B cell (primary cell): ENCODE results near the gene PTPRN2. TPM values are rescaled to one million over a fixed set of nuclear protein-coding genes. Genes with fewer than 3 reads are reported as not detected.

Source experiments
- ATAC-seq: fragments of 200-7000 bp; cut with Tn5 transposase; one replicate; pipeline ENCODE4 v1.10.0; 2021; ENCODE audit warnings: low read depth, mild to moderate bottlenecking, moderate number of reproducible peaks, moderate library complexity
- CTCF ChIA-PET: fragments of 350-600 bp; sonication (Branson Sonifier 250); formaldehyde crosslinking; loops from one replicate; lab custom pipeline; 2021; ENCODE audit warnings: antibody characterized with exemption, inconsistent platforms; lab: Charles Lee
- POLR2A ChIA-PET: fragments of 350-600 bp; sonication (Branson Sonifier 250); formaldehyde crosslinking; loops from one replicate; lab custom pipeline; 2021; ENCODE audit warnings: antibody characterized with exemption; lab: Charles Lee
- DNase-seq: peaks from one replicate; pipeline ENCODE4 v3.0.0; 2013
- H2AFZ ChIP-seq: 2 replicates; pipeline ENCODE4 v1.6.1; 2012; ENCODE audit warnings: mild to moderate bottlenecking, low read depth, low read length; ENCODE audit not compliant: insufficient read depth, poor library complexity, severe bottlenecking
- H3K27ac ChIP-seq, 2 donors: 1 replicate in 1 of 2; 2 replicates in 1 of 2; pipeline ENCODE4 v1.5.1; 2012 to 2013; ENCODE audit warnings: low read length in 2 of 2, mild to moderate bottlenecking in 2 of 2, moderate library complexity in 1 of 2
- H3K27me3 ChIP-seq, 4 experiments: fragments of 200-600 bp in 1 of 4; sonication (generic) in 1 of 4; replicated peaks in 1 of 4; 1 replicate in 2 of 4; 2 replicates in 2 of 4; pipeline versions ENCODE4 v1.6.1 to v1.7.0; 2013 to 2016; ENCODE audit warnings: low read length in 3 of 4, mild to moderate bottlenecking in 2 of 4, mixed read lengths in 1 of 4, moderate library complexity in 1 of 4; ENCODE audit not compliant: insufficient read depth in 4 of 4, control insufficient read depth in 3 of 4; ENCODE audit errors: control extremely low read depth in 1 of 4
- H3K36me3 ChIP-seq, 2 experiments: replicated peaks in 1 of 2; 1 replicate in 1 of 2; 2 replicates in 1 of 2; pipeline versions ENCODE4 v1.6.1 to v1.7.1; 2013; ENCODE audit warnings: low read length in 1 of 2; ENCODE audit not compliant: insufficient read depth in 2 of 2, control insufficient read depth in 1 of 2; ENCODE audit errors: control extremely low read depth in 1 of 2, extremely low read depth in 1 of 2
- H3K4me1 ChIP-seq, 2 donors: fragments of 200-600 bp in 1 of 2; sonication (generic) in 1 of 2; 1 replicate in 1 of 2; 2 replicates in 1 of 2; pipeline versions ENCODE4 v1.5.1 to v1.6.1; 2013 to 2017; ENCODE audit warnings: low read length in 2 of 2; ENCODE audit not compliant: control insufficient read depth in 2 of 2, insufficient read depth in 2 of 2
- H3K4me2 ChIP-seq: replicated peaks from 2 replicates; pipeline ENCODE3; 2012; ENCODE audit warnings: mild to moderate bottlenecking, low read depth, low read length; ENCODE audit not compliant: poor library complexity, severe bottlenecking
- H3K4me3 ChIP-seq, 5 experiments: fragments of 200-600 bp in 1 of 5; sonication (generic) in 1 of 5; 1 replicate in 3 of 5; 2 replicates in 2 of 5; pipeline versions ENCODE4 v1.5.1 to v1.7.0; 2011 to 2016; ENCODE audit warnings: low read length in 4 of 5, mild to moderate bottlenecking in 4 of 5, low read depth in 2 of 5, control low read depth in 1 of 5, moderate library complexity in 1 of 5; ENCODE audit not compliant: insufficient read depth in 1 of 5; ENCODE audit errors: control extremely low read depth in 1 of 5, extremely low read depth in 1 of 5
- H3K79me2 ChIP-seq: fragments of 200-600 bp; sonication (generic); one replicate; pipeline ENCODE4 v1.6.0; 2016; ENCODE audit warnings: low read length; ENCODE audit not compliant: control insufficient read depth, insufficient read depth
- H3K9ac ChIP-seq: fragments of 200-600 bp; sonication (generic); 2 replicates; pipeline ENCODE4 v1.6.1; 2017; ENCODE audit warnings: mild to moderate bottlenecking, low read length, moderate library complexity
- H3K9me3 ChIP-seq, 3 donors: one replicate each; pipeline versions ENCODE4 v1.6.1 to v1.7.1; 2013; ENCODE audit warnings: low read length in 2 of 3; ENCODE audit not compliant: control insufficient read depth in 2 of 3, insufficient read depth in 1 of 3; ENCODE audit errors: control extremely low read depth in 1 of 3
- H4K20me1 ChIP-seq: 2 replicates; pipeline ENCODE4 v1.6.0; 2012; ENCODE audit warnings: mild to moderate bottlenecking, low read length; ENCODE audit not compliant: insufficient read depth, control insufficient read depth, poor library complexity, severe bottlenecking
- H3K27ac Mint-ChIP-seq: one replicate; pipeline ENCODE4 v1.8.0; 2021; ENCODE audit warnings: mixed read lengths
- H3K27me3 Mint-ChIP-seq: one replicate; pipeline ENCODE4 v1.8.0; 2021; ENCODE audit warnings: mixed read lengths
- H3K4me1 Mint-ChIP-seq: one replicate; pipeline ENCODE4 v1.8.0; 2021; ENCODE audit warnings: mixed read lengths
- H3K4me3 Mint-ChIP-seq: one replicate; pipeline ENCODE4 v1.8.0; 2021; ENCODE audit warnings: mixed read lengths
- H3K9me3 Mint-ChIP-seq: one replicate; pipeline ENCODE4 v1.8.0; 2022; ENCODE audit warnings: mixed read lengths; ENCODE audit not compliant: insufficient read depth
- CTCF ChIP-seq: fragments of 200-600 bp; IDR thresholded peaks from one replicate; pipeline ENCODE4 v1.8.0; 2022; ENCODE audit warnings: antibody characterized with exemption, mild to moderate bottlenecking
- EZH2 ChIP-seq: IDR thresholded peaks from 2 replicates; pipeline ENCODE4 v1.6.1; 2012; ENCODE audit warnings: borderline replicate concordance, low read depth, mild to moderate bottlenecking, moderate library complexity, low read length; ENCODE audit not compliant: insufficient read depth, poor library complexity, severe bottlenecking
- WGBS: methylation state at CpG from one replicate; pipeline ENCODE4 v1.1.5; 2013; ENCODE audit warnings: missing lambda C conversion rate; ENCODE audit not compliant: insufficient coverage; 5-methylcytosine and 5-hydroxymethylcytosine counted together
- intact Hi-C: fragments of 100-400 bp; cut with micrococcal nuclease; formaldehyde crosslinking; loops from one replicate; pipeline ENCODE4 v1.10.0; 2022
- polyA plus RNA-seq: library from polyadenylated mRNA; depleted of rRNA; stranded (reverse); fragments of >200 nt; gene quantifications from 2 replicates; pipeline ENCODE4 v1.2.3, GENCODE V29; 2012
- total RNA-seq, 2 donors: library from RNA; stranded (reverse); fragments of 120-200 nt in 1 of 2; gene quantifications; 1 replicate in 1 of 2; 2 replicates in 1 of 2; pipeline versions ENCODE4 v1.2.3 to v1.2.4, GENCODE V29; 2013 to 2022

Gene PTPRN2
- total and polyA plus RNA-seq, 2 donors (not counting 1 experiment from before 2014, with no cell fraction given), result 2.0 to 5.0 TPM

- Mint-ChIP-seq H3K27me3 (no peaks in the 10 kb centered on the region), H3K4me3 (no peak overlapping the region), H3K9me3 (no peaks in the 10 kb centered on the region), H3K4me1 (no peaks in the 10 kb centered on the region), H3K27ac (no peak overlapping the region)
- Histone ChIP-seq H3K9ac (no peak overlapping the region), H3K79me2 (no peaks in the 10 kb centered on the region), H3K27me3 (no peaks in the 10 kb centered on the region), H3K4me1 (no peaks in the 10 kb centered on the region), H4K20me1 (no peaks in the 10 kb centered on the region), H3K4me2 (no peak overlapping the region), H2AFZ (no peak overlapping the region), H3K9me3 (peaks cover 0 to 10% (median 0%) of the 10 kb centered on the region in 3 donors), H3K36me3 (no peaks in the 10 kb centered on the region), H3K4me3 (no peak overlapping the region), H3K27ac (no peak overlapping the region)
- WGBS, result 93% methylated on average over 3 of the region's 4 CpGs
- DNase-seq, result no peak
- ATAC-seq, result no peak
- TF ChIP-seq CTCF (no peak), EZH2 (no peak)
- intact Hi-C loops, result no loop called here
- CTCF ChIA-PET, result no interaction called here
- POLR2A ChIA-PET, result no interaction called here
These were observed 988.1 kb downstream of the PTPRN2 start for GRCh38 chr7:157599491-157599890.

- CTCF ChIA-PET, result no interaction called here
These were observed 990.1 kb downstream of the PTPRN2 start for GRCh38 chr7:157597562-157597961.

More at GRCh38 chr7:157597562-157597961, 990.1 kb downstream of the PTPRN2 start:
- intact Hi-C loops, result no loop called here
- H3K4me3 ChIP-seq, result no peak overlapping the region
- H3K9me3 ChIP-seq, result peaks cover 0 to 7% (median 0%) of the 10 kb centered on the region in 3 donors
- H3K79me2 ChIP-seq, result no peaks in the 10 kb centered on the region
- no peaks in the 10 kb centered on the region for H4K20me1 ChIP-seq
- POLR2A ChIA-PET, result no interaction called here
- Mint-ChIP-seq H3K27ac (no peak overlapping the region), H3K4me3 (no peak overlapping the region), H3K9me3 (no peaks in the 10 kb centered on the region), H3K4me1 (no peaks in the 10 kb centered on the region), H3K27me3 (no peaks in the 10 kb centered on the region)
- ATAC-seq (no peak), DNase-seq (no peak)
- H3K4me2 ChIP-seq, result no peak overlapping the region
- H3K4me1 ChIP-seq, result no peaks in the 10 kb centered on the region
- H3K27me3 ChIP-seq, result no peaks in the 10 kb centered on the region
- H3K27ac ChIP-seq, result no peak overlapping the region
- no CpG with 5 or more reads among the region's 7 CpGs for WGBS
- no peak overlapping the region for H2AFZ ChIP-seq
- TF ChIP-seq EZH2 (no peak), CTCF (no peak)
- no peaks in the 10 kb centered on the region for H3K36me3 ChIP-seq
- H3K9ac ChIP-seq, result no peak overlapping the region
